Stimulated activated CD4-positive, alpha-beta T cell treated with anti-CD3 and anti-CD28 coated beads, Interleukin-15, amount 100 ng/mL, for 24 hours (primary cell): ENCODE measurements around the gene CREB5.

Experiments used
- DNase-seq: peaks from one replicate; pipeline ENCODE4 v3.0.0-alpha.2; 2020

Gene CREB5

GRCh38 chr7:28408105-28408959, 4.0 kb upstream of the CREB5 start:
- no peak for DNase-seq

GRCh38 chr7:28408960-28409715, 3.2 kb upstream of the CREB5 start:
- DNase-seq = peak; percentile 84

- peak; percentile 20 for DNase-seq
Observed at GRCh38 chr7:28409716-28410627, 2.3 kb upstream of the CREB5 start.

- DNase-seq = peak; percentile 33
Observed at GRCh38 chr7:28410628-28411531, 1.4 kb upstream of the CREB5 start.

- no peak for DNase-seq
Observed at GRCh38 chr7:28413011-28413410, 693 bp downstream of the CREB5 start.

GRCh38 chr7:28414453-28414852, 2.1 kb downstream of the CREB5 start:
- DNase-seq = no peak

- DNase-seq = no peak
Observed at GRCh38 chr7:28417321-28417940, 5.1 kb downstream of the CREB5 start.

- DNase-seq = no peak
Observed at GRCh38 chr7:28418311-28418710, 6.0 kb downstream of the CREB5 start.

- no peak for DNase-seq
Observed at GRCh38 chr7:28418966-28419365, 6.6 kb downstream of the CREB5 start.

GRCh38 chr7:28419716-28420115, 7.4 kb downstream of the CREB5 start:
- DNase-seq = no peak

- no peak for DNase-seq
Observed at GRCh38 chr7:28423112-28423511, 10.8 kb downstream of the CREB5 start.

- no peak for DNase-seq
Observed at GRCh38 chr7:28423918-28424514, 11.7 kb downstream of the CREB5 start.

GRCh38 chr7:28425496-28425895, 13.2 kb downstream of the CREB5 start:
- DNase-seq = no peak

GRCh38 chr7:28427236-28427635, 14.9 kb downstream of the CREB5 start:
- DNase-seq = no peak

GRCh38 chr7:28430616-28431015, 18.3 kb downstream of the CREB5 start:
- no peak for DNase-seq

GRCh38 chr7:28432105-28432504, 19.8 kb downstream of the CREB5 start:
- DNase-seq = no peak

- no peak for DNase-seq
Observed at GRCh38 chr7:28433039-28433438, 20.7 kb downstream of the CREB5 start.

GRCh38 chr7:28433699-28434219, 21.4 kb downstream of the CREB5 start:
- DNase-seq = no peak

GRCh38 chr7:28434510-28434909, 22.2 kb downstream of the CREB5 start:
- no peak for DNase-seq

- DNase-seq = no peak
Observed at GRCh38 chr7:28435152-28435551, 22.8 kb downstream of the CREB5 start.
